HFF-Myc (cell line): Measurements from ENCODE around the gene TTLL11.

Source experiments
- DNase-seq: peaks from one replicate; pipeline ENCODE4 v3.0.0-alpha.2; 2011; ENCODE audit warnings: low read depth; ENCODE audit errors: extremely low read depth
- H3K4me3 ChIP-seq: replicated peaks from 2 replicates; pipeline ENCODE4 v1.5.1; 2011; ENCODE audit warnings: low read depth, mild to moderate bottlenecking, control low read depth, low read length
- TF ChIP-seq, protein P1 (sequence below): IDR thresholded peaks from 2 replicates; pipeline ENCODE4 v1.5.1; 2012; ENCODE audit warnings: mild to moderate bottlenecking, low read depth, low read length, control low read depth; ENCODE audit errors: missing control alignments

TTLL11 gene

DNA sequence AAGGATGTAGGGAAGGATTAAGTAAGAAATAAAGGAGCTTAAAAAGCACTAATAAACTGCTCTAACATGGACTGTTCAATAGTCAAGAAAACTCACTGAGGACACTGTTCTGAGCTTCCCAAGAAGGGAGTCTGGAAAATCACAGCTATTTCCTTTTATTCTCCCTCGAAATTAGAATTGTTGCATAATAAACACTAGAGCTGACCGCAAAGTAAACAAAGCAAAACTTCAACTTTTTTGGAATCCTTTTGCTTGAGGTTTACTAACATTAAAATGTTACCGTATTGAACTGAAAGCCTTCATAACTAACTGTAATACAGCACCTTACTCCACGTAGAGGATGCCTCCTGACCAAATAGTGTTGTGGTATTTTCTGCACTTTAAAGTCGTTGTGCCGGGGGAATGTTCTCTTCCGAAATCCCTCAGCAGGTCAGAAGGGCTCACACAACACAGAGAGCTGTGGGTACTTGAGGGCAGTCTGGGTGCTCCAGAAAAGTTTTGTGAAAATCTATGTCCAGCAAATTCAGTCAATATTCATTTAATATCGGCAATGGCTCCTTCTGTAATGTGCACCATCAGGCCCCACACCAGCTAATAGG, 59.2 kb downstream of the TTLL11 start:
- no peak overlapping the region for H3K4me3 ChIP-seq
- no peak for DNase-seq
- TF ChIP-seq, protein P1, sequence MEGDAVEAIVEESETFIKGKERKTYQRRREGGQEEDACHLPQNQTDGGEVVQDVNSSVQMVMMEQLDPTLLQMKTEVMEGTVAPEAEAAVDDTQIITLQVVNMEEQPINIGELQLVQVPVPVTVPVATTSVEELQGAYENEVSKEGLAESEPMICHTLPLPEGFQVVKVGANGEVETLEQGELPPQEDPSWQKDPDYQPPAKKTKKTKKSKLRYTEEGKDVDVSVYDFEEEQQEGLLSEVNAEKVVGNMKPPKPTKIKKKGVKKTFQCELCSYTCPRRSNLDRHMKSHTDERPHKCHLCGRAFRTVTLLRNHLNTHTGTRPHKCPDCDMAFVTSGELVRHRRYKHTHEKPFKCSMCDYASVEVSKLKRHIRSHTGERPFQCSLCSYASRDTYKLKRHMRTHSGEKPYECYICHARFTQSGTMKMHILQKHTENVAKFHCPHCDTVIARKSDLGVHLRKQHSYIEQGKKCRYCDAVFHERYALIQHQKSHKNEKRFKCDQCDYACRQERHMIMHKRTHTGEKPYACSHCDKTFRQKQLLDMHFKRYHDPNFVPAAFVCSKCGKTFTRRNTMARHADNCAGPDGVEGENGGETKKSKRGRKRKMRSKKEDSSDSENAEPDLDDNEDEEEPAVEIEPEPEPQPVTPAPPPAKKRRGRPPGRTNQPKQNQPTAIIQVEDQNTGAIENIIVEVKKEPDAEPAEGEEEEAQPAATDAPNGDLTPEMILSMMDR, result no peak

DNA sequence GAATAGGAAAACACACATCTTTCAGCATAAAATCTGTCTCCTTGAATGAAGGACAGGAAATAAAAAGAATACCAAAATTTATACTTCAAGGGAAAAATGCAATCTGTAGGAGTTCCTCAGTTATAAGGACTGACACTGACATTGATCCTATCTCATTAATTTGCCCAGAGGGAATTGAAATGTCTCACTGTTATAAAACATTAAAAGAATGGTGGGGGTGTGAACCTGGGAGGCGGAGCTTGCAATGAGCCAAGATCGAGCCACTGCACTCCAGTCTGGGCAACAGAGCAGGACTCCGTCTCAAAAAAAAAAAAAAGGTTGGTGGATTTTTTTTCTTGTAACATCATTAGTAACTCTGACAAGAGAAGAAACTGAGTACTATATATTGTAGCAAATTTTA, 60.8 kb downstream of the TTLL11 start:
- TF ChIP-seq, protein P1, result no peak
- no peak overlapping the region for H3K4me3 ChIP-seq
- DNase-seq, result no peak

DNA sequence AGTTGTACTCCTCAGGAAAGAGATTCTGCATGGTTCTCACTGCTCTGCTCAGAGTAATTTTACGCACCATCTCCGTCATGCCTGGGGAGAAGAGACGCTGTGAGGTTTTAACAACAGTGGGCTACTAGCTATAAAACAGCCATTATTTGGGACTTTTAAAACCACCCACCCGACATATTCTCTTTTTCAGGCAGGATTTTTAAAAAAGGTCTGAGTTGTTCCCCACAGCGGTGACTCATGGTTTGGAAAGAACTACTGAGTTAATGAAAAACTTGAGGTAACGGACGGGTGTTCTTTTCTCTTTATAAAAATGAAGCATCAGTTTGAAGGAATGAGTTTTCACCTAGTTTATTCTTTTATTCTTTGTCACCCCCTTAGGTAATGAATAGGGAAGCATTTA, 61.3 kb downstream of the TTLL11 start:
- no peak overlapping the region for H3K4me3 ChIP-seq
- TF ChIP-seq, protein P1, result no peak
- no peak for DNase-seq

DNA sequence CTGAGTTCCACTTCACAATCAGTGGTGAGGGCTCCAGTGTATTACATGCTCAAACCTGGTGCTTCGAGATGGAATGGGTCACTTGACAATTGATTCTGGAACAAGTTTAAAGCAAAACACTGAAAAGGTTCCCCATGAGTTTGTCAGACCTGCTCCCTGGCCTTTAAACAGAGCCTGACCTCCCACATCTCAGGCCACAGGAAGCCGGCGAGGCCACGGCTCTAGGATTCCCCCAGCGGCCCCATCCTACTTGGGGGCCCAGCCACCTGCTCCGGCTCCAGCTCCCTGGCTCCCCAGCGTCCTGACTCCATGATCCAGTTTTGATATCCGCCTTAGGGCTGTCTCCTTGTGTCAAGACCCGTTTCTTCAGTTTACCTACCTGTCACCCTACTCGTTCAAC, 62.0 kb downstream of the TTLL11 start:
- TF ChIP-seq, protein P1, result no peak
- H3K4me3 ChIP-seq, result no peak overlapping the region
- DNase-seq, result no peak

DNA sequence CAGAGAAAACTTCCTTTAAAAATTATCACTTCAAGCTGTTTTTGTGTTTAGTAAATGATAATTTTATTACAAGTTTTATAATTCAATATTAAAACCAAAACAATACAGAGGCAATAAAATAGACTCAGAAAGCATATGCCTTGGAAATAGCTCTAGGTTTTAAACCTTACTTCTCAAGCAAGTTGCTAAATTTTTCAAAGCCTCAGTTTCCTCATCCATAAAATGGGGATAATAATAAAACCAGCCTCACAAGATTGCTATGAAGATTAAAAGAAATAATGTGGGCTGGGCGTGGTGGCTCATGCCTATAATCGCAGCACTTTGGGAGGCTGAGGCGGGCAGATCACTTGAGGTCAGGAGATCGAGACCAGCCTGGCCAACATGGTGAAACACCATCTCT, 62.8 kb downstream of the TTLL11 start:
- H3K4me3 ChIP-seq, result no peak overlapping the region
- TF ChIP-seq, protein P1, result no peak
- DNase-seq, result no peak

DNA sequence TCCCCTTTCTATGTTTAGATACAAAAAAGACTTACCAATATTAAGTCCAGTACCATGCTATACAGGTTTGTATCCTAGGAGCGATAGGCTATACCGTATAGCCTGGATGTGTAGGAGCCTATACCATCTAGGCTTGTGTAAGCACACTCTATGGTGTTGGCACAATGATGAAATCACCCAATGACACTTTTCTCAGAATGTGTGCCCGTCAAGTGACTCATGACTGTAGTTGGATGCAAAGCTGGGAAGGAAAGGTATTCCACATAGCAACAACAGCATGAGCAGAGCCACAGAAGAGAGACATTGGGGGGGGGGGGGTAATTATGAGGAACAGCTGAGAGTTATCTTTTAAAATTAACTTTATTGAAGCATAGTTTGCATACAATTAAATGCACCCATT, 63.2 kb downstream of the TTLL11 start:
- DNase-seq, result no peak
- TF ChIP-seq, protein P1, result no peak

DNA sequence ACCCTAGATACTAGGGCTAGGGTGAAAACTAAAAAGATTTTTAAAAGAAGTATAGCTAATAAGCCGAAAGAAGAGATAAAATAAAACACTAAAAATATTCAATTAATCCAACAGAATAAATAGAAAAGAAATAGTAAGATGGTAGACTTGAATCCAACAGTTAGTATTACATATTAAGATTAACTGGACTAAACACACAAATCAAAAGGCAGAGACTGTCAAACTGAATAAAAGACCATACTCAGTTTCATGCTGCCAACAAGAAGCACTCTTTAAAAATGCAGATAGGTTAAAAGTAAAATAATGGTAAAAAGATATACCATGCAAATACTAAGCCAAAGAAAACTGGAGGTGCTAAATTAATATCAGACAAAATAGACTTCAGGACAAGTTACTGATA, 65.0 kb downstream of the TTLL11 start:
- TF ChIP-seq, protein P1, result no peak

More for the DNA sequence above, 63.2 kb downstream of the TTLL11 start:
- H3K4me3 ChIP-seq, result no peak overlapping the region

More for the DNA sequence above, 65.0 kb downstream of the TTLL11 start:
- no peak for DNase-seq
- H3K4me3 ChIP-seq, result no peak overlapping the region
